GM19452 (cell line): ENCODE results near the gene NGEF.
"Not testable (repeated sequence)": the region's sequence is repeated elsewhere in the genome, so short reads cannot be mapped to it uniquely, and the experiment has no call there.

ENCODE experiments used
- ATAC-seq: cut with Tn5 transposase; IDR thresholded peaks from one replicate; pipeline ENCODE4 v1.9.1; 2021; ENCODE audit not compliant: unreplicated experiment

Gene NGEF

DNA sequence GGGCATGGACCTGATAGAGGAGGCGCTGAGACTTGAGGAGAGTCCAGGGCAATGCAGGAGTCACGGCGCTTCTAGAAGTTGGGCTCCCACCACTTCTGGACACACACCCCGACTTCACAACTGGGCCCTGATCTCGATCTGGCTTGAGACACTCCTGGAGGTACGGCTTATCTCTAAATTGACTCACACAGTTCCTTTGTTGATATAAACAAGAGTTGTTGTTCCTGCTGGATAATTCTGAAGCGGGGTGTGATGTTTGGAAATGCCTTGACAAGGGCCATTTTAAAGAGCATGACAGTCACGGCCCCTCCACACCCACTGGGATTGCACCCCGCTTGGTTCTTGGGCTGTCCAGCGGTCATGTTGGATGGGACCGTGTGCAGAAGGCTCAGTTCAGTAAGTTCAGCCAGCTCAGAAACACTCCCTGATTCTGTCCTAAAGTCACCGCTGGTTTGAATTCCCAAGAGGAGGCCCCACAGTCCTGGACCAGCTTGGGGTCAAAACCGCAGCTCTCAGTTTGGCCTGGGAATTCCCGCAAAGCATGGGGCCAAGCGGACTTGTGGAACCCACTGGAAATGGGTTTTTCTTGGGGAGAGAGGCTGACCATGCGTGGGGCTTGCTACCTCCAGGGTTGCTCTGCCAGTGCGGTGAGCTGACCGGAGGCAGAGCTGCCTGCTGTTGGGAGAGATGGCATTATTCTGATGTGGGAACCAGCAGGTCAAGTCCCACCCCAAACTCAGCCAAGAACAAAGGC is 10.1 kb upstream of the NGEF start:
- no peak for ATAC-seq

DNA sequence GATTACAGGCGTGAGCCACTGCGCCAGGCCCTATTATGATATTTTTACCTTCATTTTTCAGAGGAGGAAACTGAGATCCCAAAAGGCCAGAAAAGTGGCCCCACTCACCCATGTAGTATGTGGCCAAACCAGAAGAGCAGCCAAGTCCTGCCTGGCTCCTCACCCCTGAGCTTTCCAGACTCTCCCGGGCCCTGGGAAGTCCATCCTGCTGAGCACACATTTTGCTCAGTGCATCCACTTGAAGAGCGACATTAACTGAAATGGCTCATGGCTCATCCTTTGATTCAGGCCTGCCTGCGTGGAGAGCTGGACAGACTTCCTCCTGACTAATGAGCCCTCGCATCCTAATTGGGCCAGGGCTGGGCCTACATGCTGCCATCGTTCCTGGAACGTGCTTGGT is 9.5 kb upstream of the NGEF start:
- no peak for ATAC-seq

DNA sequence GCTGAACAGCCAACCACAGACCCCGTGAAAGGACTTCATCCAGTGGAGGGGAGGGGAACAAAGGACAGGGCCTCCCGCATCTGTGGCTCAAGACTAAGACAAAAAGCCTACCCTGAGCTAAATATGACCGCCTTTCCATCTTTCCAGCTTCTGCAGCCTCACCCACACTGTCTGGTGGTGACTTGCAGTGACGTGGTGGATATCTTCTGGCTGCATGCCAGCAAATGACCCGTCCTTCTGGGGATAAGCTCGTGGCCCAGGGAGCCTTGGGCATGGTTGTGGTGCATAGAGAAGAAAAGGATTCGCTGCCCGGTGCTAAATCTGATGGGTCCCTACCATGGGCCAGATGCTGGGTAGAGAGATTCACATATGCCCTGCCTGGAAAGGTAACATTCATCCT is 8.7 kb upstream of the NGEF start:
- no peak for ATAC-seq

DNA sequence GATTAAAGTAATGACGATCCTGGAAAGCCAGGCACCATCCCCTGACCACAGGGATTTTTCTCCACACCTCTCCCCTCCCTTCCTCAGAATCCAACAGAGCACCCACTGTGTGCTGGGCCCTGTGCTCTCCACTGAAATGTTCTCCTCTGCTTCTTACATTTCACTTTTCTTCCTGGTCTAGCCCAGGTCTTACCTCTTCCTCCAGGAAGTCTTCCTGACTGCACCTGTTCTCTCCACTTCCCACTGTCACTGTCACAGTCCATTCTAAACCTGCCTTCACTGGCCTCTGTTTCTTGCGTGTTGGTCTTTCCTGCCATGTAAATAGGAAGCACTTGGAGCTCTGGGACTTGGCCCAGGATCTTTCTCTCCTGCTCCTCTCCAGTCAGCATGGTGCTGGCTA is 7.4 kb upstream of the NGEF start:
- ATAC-seq, result no peak

DNA sequence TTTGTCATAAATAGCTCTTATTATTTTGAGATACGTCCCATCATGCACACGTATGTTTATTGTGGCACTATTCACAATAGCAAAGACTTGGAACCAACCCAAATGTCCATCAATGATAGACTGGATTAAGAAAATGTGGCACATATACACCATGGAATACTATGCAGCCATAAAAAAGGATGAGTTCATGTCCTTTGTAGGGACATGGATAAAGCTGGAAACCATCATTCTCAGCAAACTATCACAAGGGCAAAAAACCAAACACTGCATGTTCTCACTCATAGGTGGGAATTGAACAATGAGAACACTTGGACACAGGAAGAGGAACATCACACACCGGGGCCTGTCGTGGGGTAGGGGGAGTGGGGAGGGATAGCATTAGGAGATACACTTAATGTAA is 6.6 kb upstream of the NGEF start:
- not testable (repeated sequence) for ATAC-seq

DNA sequence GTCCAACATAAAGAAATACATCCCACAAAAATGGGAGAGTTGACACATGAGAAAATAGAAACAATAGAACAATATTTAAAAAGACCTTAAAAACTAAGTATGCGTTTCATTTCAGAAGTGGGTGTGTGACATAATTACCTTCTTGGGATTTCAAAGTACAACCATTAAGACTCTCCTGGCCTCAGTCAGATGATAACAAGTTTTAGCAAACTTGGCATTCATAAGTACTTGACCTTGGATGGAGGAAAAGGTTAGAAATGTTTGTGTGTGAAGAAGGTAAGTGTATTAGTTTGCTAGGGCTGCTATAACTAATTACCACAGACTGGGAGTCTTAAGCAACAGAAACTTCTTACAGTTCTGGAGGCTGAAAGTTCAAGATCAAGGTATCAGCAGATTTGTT is 4.9 kb upstream of the NGEF start:
- ATAC-seq, result no peak

DNA sequence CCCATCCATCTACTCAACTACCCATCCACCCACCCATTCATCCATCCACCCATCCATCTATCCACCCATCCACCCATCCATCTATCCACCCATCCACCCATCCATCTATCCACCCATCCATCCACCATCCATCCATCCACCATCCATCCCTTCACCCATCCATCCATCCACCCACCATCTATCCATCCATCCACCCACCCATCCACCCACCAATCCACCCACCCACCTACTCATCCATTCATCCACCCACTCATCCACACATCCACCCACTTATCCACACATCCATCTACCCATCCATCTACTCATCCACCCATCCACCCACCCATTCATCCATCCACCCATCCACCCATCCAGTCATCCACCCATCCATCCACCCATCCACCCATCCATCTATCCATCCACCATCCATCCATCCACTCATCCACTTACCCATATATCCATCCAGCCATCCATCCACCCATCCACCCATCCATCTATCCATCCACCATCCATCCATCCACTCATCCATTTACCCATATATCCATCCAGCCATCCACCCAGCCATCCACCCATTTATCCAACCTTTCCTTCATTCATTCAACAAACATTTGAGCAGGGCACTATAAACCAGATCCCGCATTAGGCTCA is 2.1 kb upstream of the NGEF start:
- no peak for ATAC-seq

DNA sequence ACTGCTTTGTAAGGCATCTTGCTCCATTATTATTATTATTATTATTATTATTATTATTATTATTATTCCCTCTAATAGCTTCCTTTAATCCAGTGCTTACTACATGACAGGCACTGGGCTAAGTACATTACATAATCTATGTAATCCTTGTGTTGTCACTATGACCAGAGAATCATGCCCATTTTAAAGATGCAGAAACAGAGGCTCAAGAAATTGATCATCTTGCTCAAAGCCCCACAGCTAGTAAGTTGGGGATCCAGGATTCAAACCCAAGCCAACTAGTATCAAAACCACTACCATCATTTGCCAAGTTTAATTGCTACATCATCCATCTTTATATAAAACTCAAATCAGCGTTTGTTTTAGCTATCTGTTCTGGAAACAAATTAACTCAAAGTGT is 594 bp upstream of the NGEF start:
- ATAC-seq, result no peak

DNA sequence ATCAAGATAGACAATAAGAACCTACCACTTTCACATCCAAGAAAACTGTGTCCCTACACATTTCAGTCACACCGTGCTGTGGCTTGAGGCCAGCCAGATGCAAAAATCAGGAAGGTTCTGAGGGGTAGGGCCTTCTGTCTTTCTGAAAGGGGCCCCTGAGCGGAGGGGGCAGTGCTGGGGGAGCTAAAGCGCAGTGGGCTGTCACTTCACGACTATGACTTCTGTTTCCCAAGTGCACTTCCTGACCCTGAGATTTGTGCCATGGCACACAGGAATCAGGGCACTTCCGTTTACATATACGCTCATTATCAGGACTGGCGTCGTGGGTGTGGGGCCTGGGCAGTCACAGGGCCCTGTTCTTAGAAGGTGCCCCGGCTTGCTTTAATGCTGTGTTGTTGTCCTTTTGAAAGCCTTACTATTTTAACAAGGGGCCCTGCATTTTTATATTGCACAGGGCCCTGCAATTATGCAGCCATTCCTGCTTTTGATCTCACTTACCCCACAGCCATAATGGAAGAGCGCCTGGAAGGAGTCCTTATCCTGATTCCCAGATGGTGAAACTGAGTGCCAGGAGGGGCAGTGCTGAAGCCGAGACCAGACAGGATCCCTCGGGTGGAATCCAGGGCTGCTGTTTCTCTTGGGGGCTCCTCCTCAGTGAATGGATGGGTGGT is 620 bp downstream of the NGEF start:
- ATAC-seq, result no peak

DNA sequence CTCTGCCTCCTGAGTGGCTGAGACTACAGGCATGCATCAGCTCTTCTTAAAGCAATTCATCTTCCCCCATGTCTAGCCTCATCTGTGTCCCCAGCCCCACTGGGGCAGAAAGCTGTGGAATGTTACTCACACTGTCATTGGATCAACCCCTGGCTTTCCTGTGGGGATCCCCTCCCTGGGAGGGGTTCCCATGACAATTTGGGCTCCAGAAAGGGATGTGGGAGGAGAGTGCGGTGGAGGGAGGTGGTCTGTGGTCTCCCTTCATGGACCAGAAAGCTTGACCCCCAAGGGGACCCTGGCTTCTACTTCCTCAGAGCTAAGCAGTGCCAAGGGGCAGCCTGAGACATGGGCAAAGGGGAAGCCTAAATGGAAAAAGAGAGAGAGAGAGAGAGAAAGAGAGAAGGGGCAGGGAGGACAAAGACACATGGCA is 1.3 kb downstream of the NGEF start:
- ATAC-seq, result no peak

DNA sequence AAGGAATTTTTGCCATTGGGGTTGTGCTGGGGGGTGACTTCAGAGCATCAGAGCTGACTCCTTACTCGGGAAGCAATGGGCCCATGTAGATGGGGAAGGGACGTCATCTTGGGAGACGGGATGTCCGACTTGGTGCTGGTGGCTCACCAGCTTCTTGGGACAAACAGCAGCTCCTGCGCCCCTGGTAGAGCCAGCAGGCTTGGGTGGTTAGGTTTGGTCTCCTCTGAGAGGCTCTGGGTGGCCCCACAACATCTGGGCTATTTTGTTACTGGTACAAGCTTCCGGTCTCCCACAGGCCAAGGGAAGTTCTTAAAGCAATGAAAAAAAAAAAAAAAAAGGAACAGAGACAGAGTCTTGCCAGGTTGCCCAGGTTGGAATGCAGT is 1.8 kb downstream of the NGEF start:
- ATAC-seq, result no peak

DNA sequence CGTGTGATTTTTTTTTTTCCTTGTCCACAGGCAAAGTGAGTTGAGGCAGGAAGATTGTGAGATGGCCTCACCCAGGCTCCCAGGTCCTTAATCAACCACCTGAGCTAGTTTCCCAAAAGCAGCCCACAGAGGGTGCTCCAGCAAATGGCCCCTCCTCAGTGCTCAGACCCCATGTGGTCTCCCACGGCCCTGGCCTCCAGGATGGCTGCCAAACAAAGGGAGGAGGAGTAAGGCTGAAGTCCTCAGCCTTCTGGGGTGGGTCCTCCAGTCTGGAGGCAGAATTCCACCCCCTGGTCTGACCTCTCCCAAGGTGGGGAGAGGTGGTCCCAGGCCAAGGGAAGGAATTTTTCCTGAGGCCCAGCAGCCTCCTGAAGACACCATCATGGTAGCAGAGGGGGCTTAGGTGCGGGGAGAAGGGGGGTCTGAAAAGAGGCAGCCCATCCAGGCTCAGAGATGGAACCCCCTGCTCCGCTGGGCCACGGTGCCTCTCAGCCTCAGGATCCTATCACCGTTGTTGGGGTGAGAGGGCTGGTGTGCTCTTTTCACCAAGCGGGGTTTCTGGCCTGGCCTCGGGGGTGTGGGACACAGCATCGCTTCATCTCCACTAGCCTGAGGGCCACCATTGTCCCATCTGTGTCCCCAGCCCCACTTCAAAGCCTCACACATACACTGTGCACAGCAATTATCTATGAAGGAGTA is 2.3 kb downstream of the NGEF start:
- ATAC-seq, result no peak

DNA sequence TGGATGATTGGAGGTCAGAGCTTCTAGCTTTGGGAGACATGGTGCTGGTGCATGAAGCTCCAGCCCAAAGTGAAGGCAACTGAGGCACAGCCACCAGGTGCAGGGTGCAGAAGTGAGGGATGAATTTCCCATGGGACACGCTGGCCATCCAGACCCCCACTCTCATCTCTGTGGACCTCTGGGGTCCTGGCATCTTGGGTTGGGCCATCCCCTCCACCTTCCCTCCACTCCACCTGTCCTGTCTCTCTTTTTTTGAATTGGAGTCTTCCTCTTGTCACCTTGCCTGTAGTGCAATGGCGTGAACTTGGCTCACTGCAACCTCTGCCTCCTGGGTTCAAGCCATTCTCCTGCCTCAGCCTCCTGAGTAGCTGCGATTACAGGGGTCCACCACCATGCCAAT is 3.4 kb downstream of the NGEF start:
- no peak for ATAC-seq

DNA sequence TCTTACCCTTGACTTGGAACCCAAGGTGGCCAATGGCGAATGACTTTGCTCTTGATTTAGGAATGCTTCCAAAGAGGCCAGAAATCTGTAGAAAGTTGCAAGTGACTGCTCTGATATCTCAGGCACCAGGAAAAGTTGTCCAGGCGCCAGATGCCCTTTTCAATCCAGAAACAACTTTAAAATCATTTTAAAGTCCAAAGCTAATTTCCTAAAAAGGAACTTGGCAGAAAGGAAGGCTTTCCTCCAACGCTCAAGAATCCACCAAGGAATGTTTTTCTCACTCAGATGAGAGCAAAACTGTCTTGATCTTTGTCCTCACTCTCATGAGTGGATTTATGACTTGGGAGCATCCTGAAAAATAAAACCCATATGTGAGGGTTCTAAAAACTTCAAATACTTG is 5.3 kb downstream of the NGEF start:
- no peak for ATAC-seq

DNA sequence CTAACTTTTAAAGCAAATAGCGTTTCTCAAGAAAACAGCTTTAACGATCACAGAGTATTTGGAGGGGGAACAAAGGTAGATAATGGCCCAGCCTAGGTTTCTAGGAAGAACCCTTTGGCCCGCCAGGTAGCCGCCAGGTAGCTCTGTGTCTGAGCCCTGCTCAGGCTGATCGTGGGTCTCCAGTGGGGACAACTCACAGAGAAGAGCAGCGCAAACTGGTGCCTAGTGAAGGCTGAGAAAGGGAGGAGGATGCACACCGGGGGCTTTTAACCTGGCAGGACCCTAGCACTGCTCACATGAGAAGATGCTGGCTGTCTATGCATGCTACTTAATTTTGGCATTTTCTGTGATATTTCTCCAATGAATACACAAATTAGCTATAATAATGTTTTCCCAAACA is 5.8 kb downstream of the NGEF start:
- ATAC-seq, result no peak

DNA sequence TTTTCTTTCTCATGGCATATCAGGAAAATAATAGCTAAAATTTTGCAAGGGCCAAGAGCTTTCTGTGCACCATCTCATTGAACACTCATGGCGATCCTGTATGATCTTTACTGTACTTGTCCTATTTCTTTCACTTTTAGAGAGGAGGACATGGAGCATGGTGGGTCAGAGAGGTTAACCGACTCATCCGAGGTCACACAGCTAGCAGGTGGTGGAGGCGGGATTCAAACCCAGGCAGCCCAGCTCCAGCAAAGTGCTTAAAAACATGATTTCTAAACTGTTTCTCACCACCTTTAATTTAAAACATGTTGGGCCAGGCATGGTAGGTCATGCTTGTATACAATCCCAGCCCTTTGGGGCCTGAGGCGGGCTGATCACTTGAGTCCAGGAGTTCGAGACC is 6.4 kb downstream of the NGEF start:
- ATAC-seq, result no peak

DNA sequence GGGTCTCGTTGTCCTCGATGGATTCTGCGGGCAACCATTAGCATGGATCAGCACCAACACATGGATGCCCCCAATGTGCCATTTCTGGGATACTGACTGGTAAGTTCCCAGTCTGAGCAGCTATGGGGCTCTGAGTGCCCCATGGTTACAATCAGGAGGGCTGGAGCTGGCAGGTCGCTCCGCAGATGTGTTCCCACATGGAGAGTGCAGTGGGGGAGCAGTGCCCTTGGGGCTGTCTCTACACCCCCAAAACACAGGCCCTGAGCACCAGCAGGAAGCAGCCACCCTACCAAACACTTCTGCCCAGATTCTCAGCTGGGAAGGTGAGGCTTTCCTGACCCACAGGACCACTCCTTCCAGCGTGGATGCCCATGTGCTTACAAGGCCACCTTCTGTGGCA is 8.0 kb downstream of the NGEF start:
- no peak for ATAC-seq

DNA sequence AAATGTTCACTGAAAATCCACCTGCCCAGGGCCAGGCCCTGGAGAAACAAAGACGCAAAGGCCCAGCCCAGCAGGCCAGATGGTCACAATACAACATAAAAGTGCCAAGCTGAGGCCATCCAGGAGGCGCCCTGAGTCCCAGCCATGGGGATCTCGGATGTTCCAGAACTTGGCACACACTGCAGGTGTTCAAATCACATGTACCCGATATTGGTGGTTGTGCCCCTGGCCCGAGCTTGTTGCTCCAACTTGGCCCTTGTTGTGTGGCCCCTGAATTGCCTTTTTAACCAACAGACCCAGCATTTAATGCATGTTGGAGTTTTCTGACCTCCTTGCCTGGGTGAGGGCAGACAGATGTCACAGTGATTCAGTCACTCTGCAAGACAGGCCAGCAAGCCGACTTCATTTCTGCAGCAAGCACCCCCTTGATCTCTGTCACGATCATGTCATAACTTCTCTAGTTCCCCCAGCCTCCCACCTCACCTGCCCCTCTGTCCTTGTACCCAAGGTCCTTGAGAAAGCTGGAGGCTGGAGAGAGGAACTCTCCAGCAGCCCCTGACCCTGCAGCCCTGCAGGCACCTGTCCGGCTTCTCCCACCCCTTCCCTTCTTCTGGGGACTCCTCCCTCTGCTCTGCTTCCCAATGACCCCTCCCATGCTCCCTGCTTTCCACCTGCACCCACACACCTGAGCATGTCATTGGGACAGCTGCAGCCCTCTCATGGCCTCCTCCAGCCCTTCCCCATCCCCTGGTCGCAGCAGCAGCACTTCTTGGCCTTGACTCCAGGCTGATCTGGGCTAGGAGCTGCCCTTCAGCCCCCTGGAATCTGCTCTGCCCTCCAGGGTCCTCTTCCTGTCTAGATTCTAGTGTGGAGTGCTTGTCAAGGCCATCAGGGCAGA is 9.1 kb downstream of the NGEF start:
- no peak for ATAC-seq

DNA sequence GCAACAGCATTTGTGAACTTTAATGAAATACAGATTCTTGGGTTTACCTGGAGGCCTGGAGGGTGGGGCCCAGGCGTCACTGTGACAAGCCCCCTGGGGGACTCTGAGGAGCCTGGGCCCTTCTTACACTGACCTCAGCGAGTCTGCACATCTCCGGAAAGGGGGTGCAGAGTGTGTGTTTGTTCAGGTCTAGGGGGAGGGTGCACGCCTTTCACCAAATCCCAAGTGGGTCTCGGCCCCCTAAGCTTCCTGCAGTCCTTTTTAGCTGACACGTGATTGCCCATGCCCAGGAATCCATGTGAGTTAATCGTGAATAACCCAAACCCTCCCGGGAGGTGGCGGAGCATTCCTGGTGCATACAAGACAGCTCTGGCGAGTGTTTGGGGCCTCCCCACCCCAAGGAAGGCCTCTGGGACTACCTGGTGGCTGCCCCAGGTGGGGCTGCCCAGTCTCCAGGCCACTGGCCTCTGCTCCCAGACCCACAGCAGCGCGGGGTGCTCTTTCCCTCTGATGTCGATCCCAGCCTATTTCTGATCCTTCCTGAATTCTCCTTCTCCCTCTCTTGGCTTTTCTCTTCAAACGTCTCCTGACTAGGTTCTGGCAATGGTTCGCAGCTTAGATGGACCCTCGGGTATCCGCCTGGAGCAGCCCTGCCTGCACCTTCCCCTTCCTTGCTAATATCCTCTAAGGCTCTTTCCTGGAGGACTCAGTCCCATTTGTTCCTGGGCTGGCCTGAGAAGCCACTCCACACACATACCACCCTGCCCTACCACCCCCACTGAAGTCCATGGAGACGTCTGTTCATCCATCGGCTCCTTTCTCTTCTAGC is 10.0 kb downstream of the NGEF start:
- no peak for ATAC-seq
